GM13976 (cell line): ENCODE results near the gene BMAL2.

Experiments
- DNase-seq: peaks from one replicate; pipeline ENCODE4 v3.0.0; 2012; ENCODE audit warnings: low spot score
- in situ Hi-C: fragments of 300-500 bp; cut with MboI; formaldehyde crosslinking; loops from one replicate; pipeline ENCODE4 v1.12.0; 2022; ENCODE audit warnings: low sequenced_read_pairs, mixed read lengths, inconsistent platforms; ENCODE audit not compliant: unreplicated experiment
- TF ChIP-seq, protein P1 (sequence below): IDR thresholded peaks from 2 replicates; pipeline ENCODE4 v1.5.1; 2012; ENCODE audit warnings: borderline replicate concordance, mild to moderate bottlenecking; ENCODE audit not compliant: insufficient read depth; ENCODE audit errors: extremely low read depth, missing control alignments, control extremely low read depth

The BMAL2 gene, protein sequence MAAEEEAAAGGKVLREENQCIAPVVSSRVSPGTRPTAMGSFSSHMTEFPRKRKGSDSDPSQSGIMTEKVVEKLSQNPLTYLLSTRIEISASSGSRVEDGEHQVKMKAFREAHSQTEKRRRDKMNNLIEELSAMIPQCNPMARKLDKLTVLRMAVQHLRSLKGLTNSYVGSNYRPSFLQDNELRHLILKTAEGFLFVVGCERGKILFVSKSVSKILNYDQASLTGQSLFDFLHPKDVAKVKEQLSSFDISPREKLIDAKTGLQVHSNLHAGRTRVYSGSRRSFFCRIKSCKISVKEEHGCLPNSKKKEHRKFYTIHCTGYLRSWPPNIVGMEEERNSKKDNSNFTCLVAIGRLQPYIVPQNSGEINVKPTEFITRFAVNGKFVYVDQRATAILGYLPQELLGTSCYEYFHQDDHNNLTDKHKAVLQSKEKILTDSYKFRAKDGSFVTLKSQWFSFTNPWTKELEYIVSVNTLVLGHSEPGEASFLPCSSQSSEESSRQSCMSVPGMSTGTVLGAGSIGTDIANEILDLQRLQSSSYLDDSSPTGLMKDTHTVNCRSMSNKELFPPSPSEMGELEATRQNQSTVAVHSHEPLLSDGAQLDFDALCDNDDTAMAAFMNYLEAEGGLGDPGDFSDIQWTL

DNA sequence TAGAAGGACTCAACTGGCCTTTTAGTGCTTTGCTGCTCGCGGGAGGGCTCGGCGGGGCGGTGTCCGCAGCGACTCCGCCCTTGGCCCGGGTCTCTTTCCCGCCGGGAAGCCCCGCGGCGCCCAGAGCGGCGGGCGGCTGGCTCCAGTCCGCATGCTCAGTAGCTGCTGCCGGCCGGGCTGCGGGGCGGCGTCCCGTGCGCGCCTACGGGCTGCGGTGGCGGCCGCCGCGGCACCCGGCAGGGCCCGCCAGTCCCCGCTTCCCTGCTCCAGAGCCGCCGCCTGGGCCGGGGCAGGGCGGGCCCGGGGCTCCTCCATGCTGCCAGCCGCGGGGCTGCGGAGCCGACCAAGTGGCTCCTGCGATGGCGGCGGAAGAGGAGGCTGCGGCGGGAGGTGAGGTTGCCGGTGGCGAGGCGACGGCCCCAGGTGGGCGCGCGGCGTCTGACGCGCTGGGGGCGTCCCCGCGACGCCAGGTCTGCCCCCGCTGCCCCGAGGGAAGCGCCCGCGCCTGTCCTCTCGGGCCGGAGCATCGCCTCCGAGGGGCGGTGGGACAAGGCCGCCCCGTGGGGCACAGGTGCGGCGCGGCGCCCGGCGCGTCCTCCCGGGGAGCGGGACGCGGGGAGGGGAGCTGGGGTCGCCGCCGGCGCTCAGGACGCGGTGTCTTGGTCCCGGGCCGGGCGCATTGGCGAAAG is at the start of gene BMAL2:
Gene BMAL2, plus strand, starts transcription at position 123 of the 689 bp plus-strand sequence. Its CDS starts 237 bp downstream, at position 360.
- peak; percentile 76 for DNase-seq
- TF ChIP-seq, protein P1, sequence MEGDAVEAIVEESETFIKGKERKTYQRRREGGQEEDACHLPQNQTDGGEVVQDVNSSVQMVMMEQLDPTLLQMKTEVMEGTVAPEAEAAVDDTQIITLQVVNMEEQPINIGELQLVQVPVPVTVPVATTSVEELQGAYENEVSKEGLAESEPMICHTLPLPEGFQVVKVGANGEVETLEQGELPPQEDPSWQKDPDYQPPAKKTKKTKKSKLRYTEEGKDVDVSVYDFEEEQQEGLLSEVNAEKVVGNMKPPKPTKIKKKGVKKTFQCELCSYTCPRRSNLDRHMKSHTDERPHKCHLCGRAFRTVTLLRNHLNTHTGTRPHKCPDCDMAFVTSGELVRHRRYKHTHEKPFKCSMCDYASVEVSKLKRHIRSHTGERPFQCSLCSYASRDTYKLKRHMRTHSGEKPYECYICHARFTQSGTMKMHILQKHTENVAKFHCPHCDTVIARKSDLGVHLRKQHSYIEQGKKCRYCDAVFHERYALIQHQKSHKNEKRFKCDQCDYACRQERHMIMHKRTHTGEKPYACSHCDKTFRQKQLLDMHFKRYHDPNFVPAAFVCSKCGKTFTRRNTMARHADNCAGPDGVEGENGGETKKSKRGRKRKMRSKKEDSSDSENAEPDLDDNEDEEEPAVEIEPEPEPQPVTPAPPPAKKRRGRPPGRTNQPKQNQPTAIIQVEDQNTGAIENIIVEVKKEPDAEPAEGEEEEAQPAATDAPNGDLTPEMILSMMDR = no peak
- in situ Hi-C loops = no loop called here

DNA sequence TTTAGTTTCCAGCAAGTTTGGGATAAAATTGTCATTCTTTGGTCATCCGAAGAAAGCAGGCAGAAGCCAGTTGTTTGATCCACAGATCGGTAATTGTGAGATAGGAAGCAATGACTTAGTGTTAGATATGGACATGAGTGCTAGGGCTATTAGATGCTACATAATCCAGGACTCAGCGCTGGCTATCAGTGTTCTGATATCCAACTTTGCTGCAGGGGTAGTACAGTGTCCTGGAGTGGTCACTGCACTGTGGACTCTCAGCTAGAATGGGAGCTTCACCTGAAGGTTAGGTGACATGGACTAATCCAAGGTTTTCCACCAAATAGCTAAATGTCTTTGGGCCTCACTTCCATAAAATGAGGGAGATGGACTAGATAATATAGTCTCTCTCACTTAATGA is 48.6 kb upstream of the BMAL2 start:
- TF ChIP-seq, protein P1 = no peak
- in situ Hi-C loops = loop anchor here (25.0 kb wide), 1 partner anchor 247 kb away; no protein-coding TSS in a partner anchor
- DNase-seq = no peak

DNA sequence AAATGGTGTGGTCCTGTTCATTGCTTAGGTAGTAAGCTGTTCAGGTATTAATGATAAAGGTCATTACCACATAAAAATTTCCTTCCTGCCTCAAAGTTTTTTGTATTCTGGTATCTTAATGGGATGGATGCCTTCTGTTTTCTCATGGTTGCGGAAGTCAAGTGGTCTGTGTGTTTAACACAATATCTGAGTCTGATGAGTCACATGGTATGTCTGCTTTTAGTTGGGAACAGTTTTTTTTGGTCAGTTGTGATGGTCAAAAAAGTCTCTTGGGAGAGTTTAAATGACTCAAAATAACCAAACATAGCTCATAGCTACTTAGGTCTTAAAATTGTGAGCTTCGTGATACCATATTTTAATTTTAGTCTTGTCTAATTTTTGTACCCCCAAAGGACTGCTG is 47.9 kb upstream of the BMAL2 start:
- TF ChIP-seq, protein P1 = no peak
- DNase-seq = peak; percentile 44
- in situ Hi-C loops = loop anchor here (25.0 kb wide), 1 partner anchor 247 kb away; no protein-coding TSS in a partner anchor

DNA sequence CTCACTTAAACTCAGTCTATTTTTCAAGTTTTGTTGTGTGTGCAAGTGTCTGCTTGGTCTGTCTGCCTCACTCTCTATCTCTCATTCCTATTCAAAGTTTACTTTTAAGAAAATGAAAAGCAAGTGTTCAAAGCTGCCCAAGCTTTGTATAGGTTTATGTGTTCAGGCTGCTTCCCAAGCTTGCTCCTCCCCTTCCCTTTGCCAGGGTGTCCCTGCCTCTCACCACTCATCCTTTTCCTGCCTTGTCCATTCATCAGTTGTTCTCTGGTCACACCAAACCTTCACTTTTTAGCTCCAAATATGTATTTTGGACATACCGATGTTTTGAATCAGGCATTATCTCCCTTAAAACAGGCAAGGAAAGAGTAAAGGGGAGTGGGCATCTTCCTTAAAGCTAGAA is 47.2 kb upstream of the BMAL2 start:
- DNase-seq = no peak
- in situ Hi-C loops = loop anchor here (25.0 kb wide), 1 partner anchor 248 kb away; no protein-coding TSS in a partner anchor
- TF ChIP-seq, protein P1 = no peak

DNA sequence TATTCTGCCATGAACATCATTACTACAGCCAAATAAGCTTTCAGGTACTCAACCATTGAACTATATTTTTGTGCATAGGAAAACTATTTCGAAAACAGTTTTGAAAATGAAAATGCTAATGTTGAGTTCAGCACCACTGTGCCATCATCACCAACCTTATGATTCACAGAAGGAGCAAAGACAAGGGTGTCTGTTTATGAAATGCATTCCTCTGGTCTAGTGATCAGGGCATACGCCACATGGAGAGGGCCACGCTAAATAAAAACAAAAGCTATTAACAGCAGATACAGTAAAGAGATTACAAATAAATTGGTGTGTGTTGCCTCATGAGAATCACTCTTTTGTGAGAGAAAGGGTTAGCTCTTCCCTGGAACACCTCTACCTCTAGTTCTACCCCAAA is 43.2 kb upstream of the BMAL2 start:
- in situ Hi-C loops = loop anchor here (25.0 kb wide), 1 partner anchor 252 kb away; no protein-coding TSS in a partner anchor
- DNase-seq = no peak
- TF ChIP-seq, protein P1 = no peak

DNA sequence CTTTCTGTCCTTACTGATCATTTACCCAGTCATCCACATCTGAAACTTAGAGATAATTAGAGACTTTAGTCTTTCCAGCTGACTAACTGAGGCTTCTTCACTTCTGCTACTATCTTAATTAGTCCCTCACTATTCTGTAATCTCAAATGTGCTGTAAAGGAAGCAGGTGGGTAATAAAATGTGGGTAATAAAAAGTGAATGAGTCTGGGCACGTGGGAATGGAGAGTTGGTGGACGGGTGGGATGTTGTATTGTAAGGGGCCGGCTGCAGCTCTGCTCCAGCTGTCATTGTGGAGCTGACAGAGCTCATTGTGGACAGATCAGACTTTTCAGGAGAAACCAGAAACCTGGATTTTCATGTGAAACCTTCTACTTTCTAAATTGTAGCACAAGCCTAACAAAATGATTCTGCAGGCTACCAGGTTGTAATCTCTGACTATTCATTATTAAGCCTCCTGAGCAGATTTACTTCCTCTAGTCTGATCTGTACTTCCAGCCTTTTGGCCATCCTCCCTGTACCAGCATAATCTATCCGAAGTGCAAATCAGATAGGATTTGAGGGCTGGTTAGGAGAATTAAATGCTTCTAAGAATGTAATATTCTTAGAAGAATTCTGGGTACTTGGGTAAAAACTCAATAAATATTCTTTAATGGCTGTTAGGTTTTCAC is 42.0 kb upstream of the BMAL2 start:
- DNase-seq = no peak
- TF ChIP-seq, protein P1 = no peak
- in situ Hi-C loops = loop anchor here (25.0 kb wide), 1 partner anchor 253 kb away; no protein-coding TSS in a partner anchor
